ENCODE measurements around the gene PKNOX2. TPM values are rescaled to one million over a fixed set of nuclear protein-coding genes. Genes with fewer than 3 reads are reported as not detected.

The PKNOX2 gene
- total and polyA plus RNA-seq, 2 of the 8 experiments (the other 6 are each of a cell fraction or from before 2014, with no cell fraction given): 2.0 TPM

GRCh38 chr11:125293596-125293995, 129.0 kb downstream of the PKNOX2 start (continued):
- no peak for TF ChIP-seq JUN (IDR thresholded peaks at IDR 0.05; ENCODE audit: low read depth, low read length)
- no peak for TF ChIP-seq BRCA1 (IDR thresholded peaks at IDR 0.05; ENCODE audit: low read depth, low read length)
- TF ChIP-seq KDM4A (IDR thresholded peaks at IDR 0.05; ENCODE audit: low read depth, low read length, severe bottlenecking): no peak
- TF ChIP-seq CTBP2 (IDR thresholded peaks at IDR 0.05; ENCODE audit: borderline replicate concordance, insufficient read depth, insufficient read length, low read length): no peak

All from H1 (cell line).